Spleen (tissue), 7 donors: ENCODE results near the gene CAMK2B.

ENCODE experiments used
- CTCF ChIP-seq, 11 experiments: fragments of 200-600 bp in 7 of 11; fragments of 450-650 bp in 4 of 11; sonication (generic) in 4 of 11; IDR thresholded peaks in 8 of 11; conservative IDR thresholded peaks in 3 of 11; 1 replicate in 7 of 11; 2 replicates in 4 of 11; pipeline versions ENCODE4 v1.4.0 to v1.8.0; 2016 to 2021; ENCODE audit warnings: antibody characterized with exemption in 11 of 11, inconsistent platforms in 4 of 11, mild to moderate bottlenecking in 1 of 11
- POLR2A ChIP-seq, 3 donors: fragments of 450-650 bp; IDR thresholded peaks; one replicate each; pipeline ENCODE4 v1.5.1; 2017; ENCODE audit warnings: antibody characterized with exemption in 3 of 3, mild to moderate bottlenecking in 1 of 3
- POLR2AphosphoS5 ChIP-seq, 3 donors: sonication (generic); formaldehyde crosslinking; IDR thresholded peaks; one replicate each; pipeline ENCODE4 v1.5.1; 2017; ENCODE audit warnings: antibody characterized with exemption in 3 of 3
- donor health status: DM: no; HTN: no; CAD: no; lungs with moderate emphysema.
- donor health status: DM: no; HTN: no; CAD: no.
- donor health status: DM: no; HTN: no; CAD: no.

GRCh38 chr7:44288811-44289340, 36.5 kb downstream of the CAMK2B start:
- no peak for TF ChIP-seq CTCF (IDR thresholded peaks at IDR 0.05 in 8 of 11, conservative IDR thresholded peaks at IDR 0.05 in 3 of 11)
- TF ChIP-seq POLR2AphosphoS5 (IDR thresholded peaks at IDR 0.05): no peak
- no peak for TF ChIP-seq POLR2A (IDR thresholded peaks at IDR 0.05)
